Mucosa of rectum (tissue), 2 donors: Measurements from ENCODE around the gene KIF9.
A peak's percentile ranks its signal among the peaks of the same experiment; 100 is the strongest.
"Not testable (repeated sequence)": the region's sequence is repeated elsewhere in the genome, so short reads cannot be mapped to it uniquely, and the experiment has no call there.

ENCODE experiments used
- H3K27ac ChIP-seq, 2 donors: one replicate each; pipeline ENCODE4 v1.7.0; 2013; ENCODE audit warnings: inconsistent platforms in 2 of 2, low read depth in 2 of 2, low read length in 2 of 2
- H3K27me3 ChIP-seq, 2 donors: one replicate each; pipeline ENCODE4 v1.7.0; 2013; ENCODE audit warnings: low read length in 2 of 2; ENCODE audit not compliant: control insufficient read depth in 2 of 2, insufficient read depth in 2 of 2
- H3K36me3 ChIP-seq, 2 donors: one replicate each; pipeline ENCODE4 v1.7.0; 2013; ENCODE audit warnings: low read length in 2 of 2; ENCODE audit not compliant: control insufficient read depth in 2 of 2, insufficient read depth in 2 of 2
- H3K4me1 ChIP-seq, 2 donors: one replicate each; pipeline ENCODE4 v1.7.0; 2013; ENCODE audit warnings: low read length in 2 of 2, mild to moderate bottlenecking in 1 of 2; ENCODE audit not compliant: control insufficient read depth in 2 of 2, insufficient read depth in 2 of 2
- H3K4me3 ChIP-seq, 2 donors: one replicate each; pipeline ENCODE4 v1.7.0; 2013; ENCODE audit warnings: low read length in 2 of 2
- H3K9ac ChIP-seq, 2 donors: one replicate each; pipeline ENCODE4 v1.7.0; 2013; ENCODE audit warnings: low read length in 2 of 2, low read depth in 1 of 2, mild to moderate bottlenecking in 1 of 2
- H3K9me3 ChIP-seq, 2 donors: one replicate each; pipeline ENCODE4 v1.7.0; 2013; ENCODE audit warnings: low read length in 2 of 2; ENCODE audit not compliant: control insufficient read depth in 2 of 2
- donor health status: healthy.
- donor health status: Normal muscosa, but diverticular disease.

KIF9 gene

DNA sequence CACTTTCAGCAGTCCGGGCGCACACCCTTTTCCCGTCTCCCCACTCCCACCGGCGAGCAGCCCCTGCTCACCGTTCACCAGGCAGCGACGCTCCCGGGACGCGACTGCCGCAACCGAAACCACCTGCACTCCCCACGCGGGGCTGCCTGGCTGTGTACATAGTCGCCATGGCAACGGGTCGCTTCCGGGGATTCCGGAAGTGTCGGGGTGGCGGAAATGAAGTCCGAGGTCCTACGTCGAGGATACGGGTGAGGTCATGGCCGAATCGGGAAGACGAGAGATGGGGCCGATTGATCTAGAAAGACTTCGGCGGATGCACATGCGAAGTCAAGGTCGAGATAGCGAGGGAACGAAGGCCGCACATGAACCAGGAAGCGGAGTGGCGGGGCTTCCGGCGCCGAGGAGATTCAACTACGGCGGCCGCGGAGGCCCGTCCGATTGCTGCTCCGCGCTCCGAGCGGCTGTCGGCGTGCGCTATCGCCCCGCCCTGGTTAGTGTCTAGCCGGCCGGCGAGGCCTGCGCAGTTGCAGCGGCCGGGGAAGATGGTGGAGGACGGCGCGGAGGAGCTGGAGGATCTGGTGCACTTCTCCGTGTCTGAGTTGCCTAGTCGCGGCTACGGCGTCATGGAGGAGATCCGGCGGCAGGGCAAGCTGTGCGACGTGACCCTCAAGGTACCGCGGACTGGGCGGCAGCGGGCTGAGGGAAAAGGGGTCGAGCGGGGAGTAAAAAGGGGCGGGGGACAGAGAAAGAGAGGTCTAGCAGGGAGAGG is at the start of gene KIF9, which contains the start of gene KLHL18:
KIF9 (minus strand) TSS at position 376 of the 769 bp plus-strand sequence. CDS start 5,425 bp downstream, outside the sequence.
KLHL18 (plus strand) TSS at position 521 of the 769 bp plus-strand sequence; CDS start at position 543, 22 bp downstream.
- Histone ChIP-seq H3K4me3 (peak within 1 kb of the TSS; percentile 94 to 99), H3K27me3 (no peaks in the 10 kb centered on the region), H3K9me3 (no peaks in the 10 kb centered on the region), H3K9ac (peak within 1 kb of the TSS; percentile 73 to 90), H3K27ac (peak within 1 kb of the TSS; percentile 93 to 98), H3K4me1 (peaks cover 18 to 20% of the 10 kb centered on the region in 2 donors), H3K36me3 (peaks cover 0 to 2% of the 10 kb centered on the region in 2 donors)

DNA sequence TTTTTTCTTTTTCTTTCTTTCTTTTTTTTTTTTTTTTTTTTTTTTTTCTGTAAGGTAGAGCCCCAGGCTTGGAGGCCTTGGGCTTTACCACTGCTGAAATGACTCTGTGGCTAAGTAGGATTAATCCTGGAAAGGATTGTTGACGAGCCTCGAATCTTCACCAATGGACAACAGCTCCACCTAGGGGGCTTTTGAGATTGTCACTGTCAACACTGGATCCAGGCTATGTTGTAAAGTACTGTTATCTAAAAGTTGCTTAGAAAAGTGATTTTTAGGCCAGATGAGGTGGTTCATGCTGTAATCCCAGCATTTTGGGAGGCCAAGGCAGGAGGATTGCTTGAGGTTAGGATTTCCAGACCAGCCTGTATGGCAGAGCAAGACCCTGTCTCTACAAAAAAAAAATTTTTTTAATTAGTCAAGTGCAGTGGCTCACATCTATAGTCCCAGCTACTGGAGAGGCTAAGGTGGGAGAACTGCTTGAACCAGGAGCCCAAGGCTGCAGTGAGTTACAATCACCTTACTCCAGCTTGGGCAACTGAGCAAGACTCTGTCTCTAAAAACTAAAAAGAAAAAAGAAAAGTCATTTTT is 41.8 kb upstream of the KIF9 start:
- no peak overlapping the region for H3K27ac ChIP-seq
- no peaks in the 10 kb centered on the region for H3K9me3 ChIP-seq
- H3K36me3 ChIP-seq: peaks cover 21 to 35% of the 10 kb centered on the region in 2 donors
- H3K4me3 ChIP-seq: no peak overlapping the region
- no peak overlapping the region for H3K9ac ChIP-seq
- H3K4me1 ChIP-seq: no peaks in the 10 kb centered on the region
- H3K27me3 ChIP-seq: no peaks in the 10 kb centered on the region

DNA sequence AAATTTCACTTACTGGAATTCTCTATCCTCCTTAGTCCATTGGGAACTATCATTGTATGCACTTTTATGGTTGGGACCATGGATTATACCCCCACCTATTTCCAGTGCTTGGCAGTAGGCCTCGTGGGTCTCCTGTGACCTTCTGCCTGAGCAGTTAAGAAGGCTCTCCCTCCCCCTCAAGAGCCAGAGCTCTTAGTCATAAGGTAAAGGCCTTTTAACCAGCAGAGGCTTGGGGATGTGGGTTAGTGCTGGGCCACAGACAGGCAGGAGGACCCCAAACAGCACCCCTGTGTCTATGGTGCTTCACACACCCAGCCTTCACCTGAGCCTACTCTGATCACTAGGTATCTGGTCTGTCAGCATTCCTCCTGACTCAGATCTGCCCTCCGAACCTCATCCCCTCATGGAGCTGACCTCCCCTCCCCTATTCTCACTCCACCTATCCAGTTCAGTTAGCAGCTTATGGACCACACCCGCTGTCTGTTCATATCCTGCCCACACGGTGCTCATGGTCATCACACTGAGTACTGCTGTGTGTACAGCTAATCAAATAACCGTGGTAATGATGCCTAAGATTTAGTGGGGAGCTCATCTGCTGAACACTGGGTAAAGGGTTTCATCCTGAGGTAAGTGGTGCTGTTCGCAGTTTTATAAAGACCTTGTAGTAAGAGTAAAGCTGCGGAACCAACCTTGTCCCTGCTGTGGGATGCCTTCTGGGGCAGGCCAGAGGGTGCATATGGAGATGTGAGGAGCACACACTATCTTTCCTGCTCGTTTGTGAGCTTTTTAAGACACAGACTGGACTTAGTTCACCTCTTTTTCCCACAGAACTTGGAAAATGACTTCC is 41.1 kb upstream of the KIF9 start:
- no peak overlapping the region for H3K4me3 ChIP-seq
- no peaks in the 10 kb centered on the region for H3K4me1 ChIP-seq
- H3K36me3 ChIP-seq: peaks cover 21 to 36% of the 10 kb centered on the region in 2 donors
- H3K9ac ChIP-seq: no peak overlapping the region
- H3K27ac ChIP-seq: no peak overlapping the region
- H3K9me3 ChIP-seq: no peaks in the 10 kb centered on the region
- H3K27me3 ChIP-seq: no peaks in the 10 kb centered on the region

GRCh38 chr3:47319956-47320355 is 37.4 kb upstream of the KIF9 start:
- H3K4me1 ChIP-seq: no peaks in the 10 kb centered on the region
- no peak overlapping the region for H3K9ac ChIP-seq
- no peak overlapping the region for H3K27ac ChIP-seq
- H3K27me3 ChIP-seq: no peaks in the 10 kb centered on the region
- no peaks in the 10 kb centered on the region for H3K9me3 ChIP-seq
- no peak overlapping the region for H3K4me3 ChIP-seq
- peaks cover 17 to 25% of the 10 kb centered on the region in 2 donors for H3K36me3 ChIP-seq

- Histone ChIP-seq H3K27ac (no peak overlapping the region), H3K4me1 (no peaks in the 10 kb centered on the region), H3K27me3 (no peaks in the 10 kb centered on the region), H3K9ac (no peak overlapping the region), H3K9me3 (no peaks in the 10 kb centered on the region), H3K4me3 (no peak overlapping the region), H3K36me3 (peaks cover 17 to 22% of the 10 kb centered on the region in 2 donors)
Measured at GRCh38 chr3:47318916-47319315, 36.3 kb upstream of the KIF9 start.

GRCh38 chr3:47316151-47316550 is 33.6 kb upstream of the KIF9 start:
- not testable (repeated sequence) for H3K4me3 ChIP-seq, H3K27me3 ChIP-seq, H3K4me1 ChIP-seq, H3K27ac ChIP-seq, H3K9ac ChIP-seq, H3K9me3 ChIP-seq, H3K36me3 ChIP-seq

DNA sequence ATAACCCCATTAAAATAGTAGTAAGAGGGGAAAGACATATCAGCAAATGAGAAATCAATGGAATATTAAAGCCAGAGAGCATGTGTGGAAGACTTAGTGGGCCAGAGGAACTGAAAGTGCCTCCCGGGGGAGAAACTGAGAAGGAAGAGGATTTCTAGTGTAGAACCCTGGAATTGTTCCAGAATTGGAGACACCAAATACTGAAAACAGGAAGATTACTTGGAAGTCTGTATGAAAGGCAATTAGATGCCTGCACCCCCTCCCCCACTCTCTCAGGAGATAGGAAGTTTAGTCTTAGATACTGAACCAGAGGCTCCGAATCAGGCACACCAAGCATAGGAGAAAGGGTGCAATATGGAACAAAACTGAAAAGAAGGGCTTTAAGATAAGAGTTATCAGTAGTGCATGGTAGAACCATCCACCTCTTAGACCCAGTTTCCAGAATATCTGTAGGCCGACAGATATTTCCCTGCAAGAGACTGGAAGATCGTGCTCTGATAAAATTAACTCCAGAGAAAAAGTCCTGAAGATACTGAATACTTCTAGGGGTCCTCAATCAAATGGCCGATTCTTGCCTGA is 32.6 kb upstream of the KIF9 start:
- Histone ChIP-seq H3K4me1 (no peaks in the 10 kb centered on the region), H3K27me3 (no peaks in the 10 kb centered on the region), H3K9ac (no peak overlapping the region), H3K36me3 (peaks cover 3 to 7% of the 10 kb centered on the region in 2 donors), H3K27ac (no peak overlapping the region), H3K4me3 (no peak overlapping the region), H3K9me3 (no peaks in the 10 kb centered on the region)

- Histone ChIP-seq H3K27me3 (no peaks in the 10 kb centered on the region), H3K27ac (no peak overlapping the region), H3K4me3 (no peak overlapping the region), H3K4me1 (no peaks in the 10 kb centered on the region), H3K36me3 (peaks cover 0 to under 1% of the 10 kb centered on the region in 2 donors), H3K9me3 (no peaks in the 10 kb centered on the region), H3K9ac (no peak overlapping the region)
Measured at GRCh38 chr3:47314056-47314764, 31.6 kb upstream of the KIF9 start.

GRCh38 chr3:47313341-47314055 is 30.9 kb upstream of the KIF9 start:
- Histone ChIP-seq H3K36me3 (no peaks in the 10 kb centered on the region), H3K4me1 (no peaks in the 10 kb centered on the region), H3K4me3 (no peak overlapping the region), H3K27ac (no peak overlapping the region), H3K27me3 (no peaks in the 10 kb centered on the region), H3K9me3 (no peaks in the 10 kb centered on the region), H3K9ac (no peak overlapping the region)
